Esophagus muscularis mucosa (tissue), 3 donors: ENCODE results near the gene ARRB2.

Experiments used
- CTCF ChIP-seq, 3 experiments: fragments of 200-600 bp in 2 of 3; fragments of 450-650 bp in 1 of 3; sonication (generic) in 2 of 3; IDR thresholded peaks; one replicate each; pipeline ENCODE4 v1.5.1; 2017 to 2019; ENCODE audit warnings: antibody characterized with exemption in 3 of 3, mild to moderate bottlenecking in 2 of 3, moderate library complexity in 1 of 3
- POLR2A ChIP-seq: fragments of 450-650 bp; IDR thresholded peaks from one replicate; pipeline ENCODE4 v1.6.1; 2017; ENCODE audit warnings: antibody characterized with exemption, moderate library complexity, mild to moderate bottlenecking, low read depth
- POLR2AphosphoS5 ChIP-seq, 2 donors: sonication (generic); formaldehyde crosslinking; IDR thresholded peaks; one replicate each; pipeline ENCODE4 v1.6.1; 2017; ENCODE audit warnings: antibody characterized with exemption in 2 of 2

GRCh38 chr17:4725646-4726310 lies 15.3 kb downstream of the ARRB2 start:
- TF ChIP-seq CTCF (IDR thresholded peaks at IDR 0.05) (no peak), POLR2A (no peak), POLR2AphosphoS5 (IDR thresholded peaks at IDR 0.05) (no peak)
